ENCODE results near the gene PNMA1.

The PNMA1 gene, protein sequence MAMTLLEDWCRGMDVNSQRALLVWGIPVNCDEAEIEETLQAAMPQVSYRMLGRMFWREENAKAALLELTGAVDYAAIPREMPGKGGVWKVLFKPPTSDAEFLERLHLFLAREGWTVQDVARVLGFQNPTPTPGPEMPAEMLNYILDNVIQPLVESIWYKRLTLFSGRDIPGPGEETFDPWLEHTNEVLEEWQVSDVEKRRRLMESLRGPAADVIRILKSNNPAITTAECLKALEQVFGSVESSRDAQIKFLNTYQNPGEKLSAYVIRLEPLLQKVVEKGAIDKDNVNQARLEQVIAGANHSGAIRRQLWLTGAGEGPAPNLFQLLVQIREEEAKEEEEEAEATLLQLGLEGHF

DNA sequence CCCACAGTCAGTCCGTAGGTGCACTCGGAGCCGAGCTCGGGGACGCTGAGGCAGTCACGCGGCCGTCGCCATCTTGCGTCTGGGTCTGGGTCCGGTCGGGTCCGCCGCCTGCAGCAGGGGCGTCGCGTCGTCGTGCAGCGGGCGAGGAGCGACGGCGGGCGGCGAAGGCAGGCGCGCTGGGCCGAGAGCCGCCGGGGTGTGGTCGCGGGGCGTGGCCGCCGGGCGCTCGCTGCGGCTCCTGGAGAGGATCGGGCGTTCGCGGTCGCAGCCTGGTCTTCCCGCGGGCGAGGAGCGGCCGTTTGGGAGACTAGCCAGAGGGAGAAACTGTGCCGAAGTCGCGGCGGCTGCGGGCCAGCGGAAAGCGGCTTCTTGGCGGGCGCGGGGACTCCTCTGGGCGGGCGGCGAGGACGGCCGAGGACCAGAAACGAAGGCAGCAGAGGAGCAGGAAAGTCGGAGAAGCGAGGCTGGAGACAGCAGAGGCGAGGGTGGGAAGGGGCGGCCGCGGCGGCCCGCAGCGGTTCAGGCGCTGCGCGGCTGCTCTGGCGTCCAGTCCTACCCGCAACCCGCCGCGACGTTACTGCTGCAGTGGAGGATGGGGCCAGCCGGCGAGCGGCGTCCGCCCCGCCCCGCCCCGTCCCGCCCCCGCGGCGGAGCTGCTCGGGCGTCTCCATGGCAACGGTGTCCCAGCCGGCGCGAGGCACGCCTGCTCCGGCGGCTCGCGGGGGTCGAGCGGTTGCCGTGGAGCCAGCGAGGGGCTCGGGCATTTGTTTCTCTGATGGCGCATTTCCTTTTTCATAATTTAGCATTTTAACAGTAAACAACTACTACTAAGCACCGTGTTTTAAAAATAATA lies at the start of gene PNMA1:
TSS of gene PNMA1 (minus strand) at position 582 of the 853 bp plus-strand sequence. CDS start 745 bp downstream, outside the sequence.
- peak; percentile 38 to 79 (median 59) for DNase-seq

DNA sequence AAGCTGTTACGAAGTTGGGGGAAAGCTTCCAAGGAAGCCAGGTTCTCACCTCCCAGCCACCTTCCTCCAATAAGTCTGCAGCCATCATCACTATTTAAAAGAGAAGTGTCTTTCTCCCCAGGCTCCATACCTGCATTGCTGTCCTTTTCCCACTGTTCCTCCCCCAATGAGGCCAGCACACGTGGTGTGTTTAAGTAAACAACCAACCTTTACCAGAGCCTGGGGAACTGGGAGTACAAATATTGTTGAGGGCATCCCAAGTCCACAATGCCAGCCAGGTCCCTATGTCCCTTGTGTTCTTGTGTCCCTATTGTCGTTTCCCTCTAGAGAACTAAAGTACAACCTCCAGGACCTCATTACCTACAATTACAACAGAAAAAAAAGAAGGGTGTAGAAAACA lies 49.2 kb upstream of the PNMA1 start:
- DNase-seq: no peak

DNA sequence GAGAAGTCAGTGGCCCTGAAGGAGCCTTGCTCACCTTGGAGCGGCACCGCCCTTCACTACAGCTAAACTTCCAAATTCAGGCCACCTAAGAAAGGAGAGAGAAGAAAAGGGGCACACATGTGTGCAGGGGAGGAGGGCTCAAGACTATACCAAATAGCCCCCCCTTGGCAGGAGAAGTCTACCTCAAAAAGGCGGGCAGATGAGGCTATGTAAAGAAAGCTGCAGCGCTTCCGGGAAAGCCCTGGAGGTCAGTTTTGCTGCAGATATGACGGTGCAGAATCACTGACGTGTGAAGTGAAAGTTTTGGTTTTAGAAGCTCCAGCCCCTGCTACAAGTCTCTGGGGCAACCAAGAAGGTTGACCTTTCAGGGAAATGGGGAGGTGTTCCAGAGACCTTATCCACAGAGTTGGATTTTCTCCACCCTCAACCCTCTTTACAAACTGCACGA lies 48.2 kb upstream of the PNMA1 start:
- DNase-seq: no peak

DNA sequence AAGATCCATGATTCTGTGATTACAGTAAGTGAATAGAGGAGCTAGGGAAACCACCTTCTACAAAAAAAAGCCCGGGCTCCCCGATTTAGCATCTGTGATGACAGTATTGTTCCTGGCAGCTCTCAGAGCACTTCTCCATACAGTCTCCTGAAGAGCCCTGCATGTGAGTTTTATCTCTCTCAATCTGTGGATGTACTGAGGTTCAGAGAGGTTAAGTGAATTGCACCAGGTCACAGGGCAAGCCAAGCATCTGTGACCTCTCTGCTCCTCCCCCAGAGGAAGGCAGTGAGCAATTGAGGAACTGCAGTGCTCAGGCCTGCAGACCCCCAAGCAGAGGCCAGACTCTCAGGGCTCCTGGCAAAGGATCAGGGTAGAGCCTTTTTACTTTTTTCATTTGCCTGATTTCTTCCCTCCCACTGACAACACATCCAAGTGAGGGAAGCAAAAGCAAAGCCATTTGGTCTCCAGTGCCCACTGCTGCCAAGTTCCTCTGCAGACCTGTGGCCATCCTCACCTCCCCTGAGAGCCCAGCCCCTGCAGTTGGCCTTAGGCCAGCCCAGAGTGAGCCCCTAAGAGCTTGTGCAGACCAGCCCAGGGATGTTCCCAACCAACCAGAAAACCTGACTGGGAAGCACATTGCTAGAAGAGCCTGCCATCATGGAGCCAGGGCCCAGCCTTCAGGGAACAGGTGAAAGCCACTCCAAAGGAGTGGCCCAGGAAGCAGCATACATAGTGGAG lies 47.6 kb upstream of the PNMA1 start:
- no peak for DNase-seq

DNA sequence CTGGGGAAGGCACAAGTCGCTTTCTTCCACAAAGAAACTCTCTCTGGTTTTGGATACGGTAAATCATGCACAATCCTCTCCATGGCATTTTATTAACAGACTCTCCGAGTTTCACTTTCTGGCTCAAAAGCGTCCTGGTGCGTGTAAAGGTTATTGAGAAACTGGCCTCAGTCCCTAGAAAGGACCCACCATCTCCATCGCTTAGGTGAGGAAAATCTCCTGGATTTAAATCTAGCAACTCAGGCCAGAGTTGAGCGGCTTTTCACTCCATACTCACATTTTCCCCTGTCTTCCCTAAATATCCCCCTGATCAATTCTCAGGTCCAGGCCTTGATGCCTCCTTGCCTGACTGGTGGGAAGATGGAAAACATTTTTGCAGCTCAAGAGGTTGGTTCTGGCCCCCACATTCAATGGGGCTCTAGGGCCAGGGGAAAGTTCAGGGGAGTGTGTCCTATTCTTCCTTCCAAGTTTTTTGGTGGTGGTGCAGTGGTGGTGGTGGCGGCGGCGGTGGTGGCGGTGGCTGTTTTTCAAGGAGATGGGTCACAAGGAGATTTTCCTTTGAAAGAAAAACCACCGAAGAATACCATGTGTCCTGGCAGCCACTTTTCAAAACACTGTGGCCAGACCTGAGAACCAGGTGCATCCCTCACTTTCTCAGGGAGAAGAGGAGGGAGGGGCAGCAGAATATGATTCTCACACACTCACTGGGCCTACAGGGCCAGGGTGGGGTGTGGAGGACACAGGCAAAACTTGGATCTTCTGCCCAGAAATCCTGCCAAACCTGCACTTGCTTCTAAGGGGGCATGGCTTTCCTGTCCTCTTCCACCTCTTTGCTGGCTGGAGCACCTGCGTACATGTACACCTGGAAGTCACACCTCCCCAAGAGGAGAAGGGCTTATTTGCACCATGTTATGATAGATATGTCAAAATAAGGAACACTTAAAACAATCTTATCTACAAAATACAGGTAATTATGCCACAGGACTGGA lies 46.7 kb upstream of the PNMA1 start:
- DNase-seq: no peak

DNA sequence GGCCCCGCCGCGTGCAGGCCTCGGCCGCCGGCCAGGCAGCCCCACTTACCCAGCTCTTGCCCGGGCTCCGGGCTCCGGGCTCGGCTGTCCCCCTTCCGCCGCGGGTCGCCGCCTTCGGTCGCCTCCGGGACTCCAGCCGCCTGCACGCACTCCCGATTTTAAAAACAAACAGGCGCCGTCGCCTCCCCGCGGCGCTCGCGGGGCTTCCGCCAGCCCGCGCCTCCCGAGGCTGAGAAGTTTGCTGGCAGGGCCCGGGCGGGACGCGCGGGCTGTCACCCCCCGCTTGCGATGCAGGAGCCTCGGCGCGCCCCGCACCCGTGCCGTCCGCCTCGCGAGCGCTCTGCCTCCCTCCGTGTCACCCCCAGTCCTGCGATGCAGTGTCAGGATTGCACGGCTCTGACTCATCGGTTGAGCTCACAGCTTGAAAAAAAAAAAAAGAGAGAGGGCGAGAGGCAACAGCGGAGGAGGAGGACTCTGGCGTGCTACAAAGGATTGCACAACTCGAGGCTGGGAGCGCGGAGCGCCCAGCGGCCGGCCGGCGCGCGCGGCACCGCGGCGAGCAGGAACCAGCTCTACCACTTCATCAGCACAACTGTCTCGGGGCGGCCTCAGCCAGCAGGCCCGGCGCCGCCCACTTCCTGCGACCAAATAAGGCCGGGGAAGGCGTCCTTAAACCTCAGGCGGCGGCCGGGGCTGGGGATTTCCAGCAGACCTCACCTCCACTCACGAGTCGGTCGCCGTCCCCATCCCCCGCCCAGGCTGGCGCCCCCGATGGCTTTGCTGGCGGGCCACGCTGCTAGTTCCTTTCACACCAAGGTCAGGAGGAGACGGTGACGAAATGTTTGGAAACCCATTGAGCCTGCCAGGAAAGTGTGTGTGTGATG lies 45.8 kb upstream of the PNMA1 start:
- DNase-seq: peak; percentile 84 to 93 (median 88)

DNA sequence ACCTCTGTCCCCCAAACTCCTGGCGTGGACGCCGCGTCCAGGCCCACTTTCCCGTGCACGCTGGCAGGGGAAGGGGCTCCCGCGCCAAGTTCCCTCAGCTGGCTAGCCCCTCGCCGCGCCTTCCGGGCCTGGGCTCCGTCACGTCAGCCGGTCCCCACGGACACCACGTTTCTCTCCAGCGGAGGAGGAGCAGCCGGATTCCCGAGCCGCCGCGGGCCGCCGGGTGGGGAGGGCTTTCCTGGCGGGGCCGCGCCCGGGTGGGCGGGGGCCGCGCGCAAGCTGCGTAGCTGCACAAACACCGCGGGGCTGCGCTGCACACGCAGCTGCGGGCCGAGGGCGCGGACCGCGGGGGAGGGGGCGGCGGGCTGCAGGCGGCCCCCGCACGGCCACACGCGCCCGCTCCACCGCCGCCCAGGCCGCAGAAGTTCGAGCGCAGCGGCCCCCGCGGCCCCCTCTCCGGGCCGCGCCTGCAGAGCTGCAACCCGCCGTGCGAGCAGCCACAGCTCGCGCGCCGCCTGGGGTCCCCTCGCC lies 45.1 kb upstream of the PNMA1 start:
- DNase-seq: peak in 2 of 4 experiments; percentile 17 to 46

DNA sequence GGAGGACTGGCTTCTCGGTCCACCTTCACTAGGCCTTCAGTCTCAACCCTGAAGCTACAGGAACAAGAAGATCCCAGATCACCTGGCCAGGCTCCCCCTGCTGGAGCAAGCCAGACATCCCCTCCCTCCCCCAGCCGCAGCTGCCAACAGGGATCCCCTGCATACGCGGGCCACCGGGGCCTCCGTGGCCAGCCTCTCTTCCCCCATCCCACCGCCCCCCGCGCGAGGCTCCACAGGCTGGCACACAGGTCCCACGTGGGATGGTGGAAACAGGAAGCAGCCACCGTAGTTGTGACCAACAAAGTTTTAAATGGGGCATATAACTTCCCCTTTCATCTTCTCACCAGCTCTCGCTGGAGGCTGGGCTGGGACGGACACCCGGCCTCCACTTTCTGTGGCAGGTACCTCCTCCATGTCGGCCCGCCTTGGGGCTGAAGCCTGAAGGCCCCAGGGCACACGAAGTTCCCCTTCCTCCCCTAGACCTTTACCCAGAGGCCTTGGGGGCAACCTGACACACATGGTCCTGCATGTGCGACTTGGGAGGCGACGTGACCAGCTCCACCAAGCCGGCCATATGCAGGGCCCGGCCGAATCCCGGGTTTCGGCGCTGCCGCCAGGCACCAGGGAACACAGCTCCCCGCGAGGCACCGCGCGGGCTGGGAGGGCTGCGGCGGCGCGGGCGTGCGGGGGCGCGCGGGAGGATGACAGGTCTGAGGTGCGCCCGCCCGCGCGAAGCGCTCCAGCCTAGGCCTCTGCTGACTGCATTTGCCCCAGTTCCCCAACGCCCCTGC lies 44.4 kb upstream of the PNMA1 start:
- DNase-seq: peak; percentile 29 to 47 (median 39)

DNA sequence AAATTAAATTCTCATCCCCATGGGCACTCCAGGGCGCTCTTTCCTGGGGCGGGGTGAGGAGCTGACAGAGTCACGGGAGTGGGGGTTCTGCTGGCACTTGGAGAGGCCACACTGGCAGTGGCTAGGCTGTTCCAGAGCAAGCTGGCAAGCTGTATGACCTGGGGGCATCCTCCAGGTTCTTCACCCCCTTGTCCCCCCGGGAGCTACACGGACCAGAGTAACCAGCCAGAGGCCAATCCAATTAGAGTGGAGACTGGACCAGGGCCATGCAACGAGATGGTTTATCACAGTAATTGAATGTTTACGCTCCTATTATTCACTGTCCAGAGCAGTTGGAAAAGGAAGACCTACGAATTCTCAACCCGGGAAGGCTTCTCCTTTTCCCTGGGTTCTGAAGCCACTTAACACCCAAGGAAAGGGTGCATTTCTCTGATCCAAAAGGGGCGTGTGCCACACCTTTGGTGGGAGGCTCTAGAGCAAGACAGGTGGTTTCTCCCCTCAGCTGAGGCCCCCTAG lies 43.8 kb upstream of the PNMA1 start:
- DNase-seq: no peak

DNA sequence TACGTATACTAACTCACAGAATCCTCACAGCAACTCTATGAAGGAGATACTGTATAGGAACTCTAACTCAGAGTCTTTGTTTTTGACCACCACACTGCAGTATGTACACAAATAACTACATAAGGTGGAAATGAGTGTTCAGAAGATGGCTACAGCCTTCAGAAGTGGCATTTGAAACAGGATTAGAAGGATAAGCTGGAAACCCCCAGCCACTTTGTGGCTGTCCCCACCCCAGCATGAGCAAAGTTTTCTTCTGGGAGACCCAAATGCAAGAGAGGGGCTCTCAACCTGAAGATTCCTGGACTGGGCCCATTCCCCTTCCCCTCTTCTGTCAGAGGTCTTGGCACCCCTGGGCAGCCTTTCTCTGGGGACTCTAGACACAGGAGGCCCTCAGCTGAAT lies 43.2 kb upstream of the PNMA1 start:
- DNase-seq: no peak

DNA sequence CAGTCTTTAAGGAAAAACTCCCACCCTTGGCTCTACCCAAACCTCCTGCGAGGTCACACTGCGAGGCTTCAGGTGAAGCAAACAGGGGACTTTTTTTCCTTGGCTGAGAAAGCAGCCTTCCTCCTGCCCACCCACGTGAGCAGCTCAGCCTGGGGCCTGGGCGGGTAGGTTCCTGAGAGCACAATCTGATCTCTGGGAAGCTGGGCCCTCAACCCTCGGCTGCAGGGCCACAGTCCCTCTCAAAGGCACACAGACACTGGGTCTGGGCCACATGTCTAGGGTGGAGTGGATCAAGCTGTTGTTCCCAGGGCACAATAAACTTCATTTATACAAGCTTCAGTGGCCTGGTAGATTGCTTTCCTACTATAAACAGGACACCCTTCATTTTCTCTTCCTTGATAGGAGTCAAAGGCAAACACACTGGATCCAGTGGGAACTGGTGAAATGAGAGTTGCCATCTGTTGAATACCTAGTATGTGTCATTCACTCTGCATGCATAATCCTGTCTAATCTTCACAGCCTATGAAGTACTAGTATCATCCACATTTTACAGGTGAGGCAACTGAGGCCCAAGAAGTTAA lies 41.3 kb upstream of the PNMA1 start:
- no peak for DNase-seq

DNA sequence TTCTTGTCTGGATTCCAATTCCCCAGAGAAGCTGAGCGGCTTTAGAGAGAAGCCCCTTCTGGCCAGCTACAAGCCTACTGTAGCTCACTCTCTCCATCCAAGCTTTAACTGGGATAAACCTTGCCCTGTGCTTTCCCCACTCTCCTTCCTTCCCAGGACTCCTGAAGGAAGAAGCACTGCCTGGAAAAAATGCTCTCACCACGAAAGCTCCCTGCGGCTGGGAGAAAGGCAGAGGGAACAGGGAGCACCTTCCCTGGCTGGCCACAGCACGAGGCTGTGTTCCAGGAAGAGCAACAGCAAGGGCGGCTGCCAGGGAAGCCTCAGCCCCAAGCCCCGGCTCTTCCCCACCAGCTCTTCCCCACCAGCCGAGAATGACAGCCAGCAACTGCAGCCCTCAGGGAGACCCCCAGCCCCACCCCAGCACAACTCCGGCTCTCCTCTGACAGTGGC lies 40.8 kb upstream of the PNMA1 start:
- DNase-seq: no peak

DNA sequence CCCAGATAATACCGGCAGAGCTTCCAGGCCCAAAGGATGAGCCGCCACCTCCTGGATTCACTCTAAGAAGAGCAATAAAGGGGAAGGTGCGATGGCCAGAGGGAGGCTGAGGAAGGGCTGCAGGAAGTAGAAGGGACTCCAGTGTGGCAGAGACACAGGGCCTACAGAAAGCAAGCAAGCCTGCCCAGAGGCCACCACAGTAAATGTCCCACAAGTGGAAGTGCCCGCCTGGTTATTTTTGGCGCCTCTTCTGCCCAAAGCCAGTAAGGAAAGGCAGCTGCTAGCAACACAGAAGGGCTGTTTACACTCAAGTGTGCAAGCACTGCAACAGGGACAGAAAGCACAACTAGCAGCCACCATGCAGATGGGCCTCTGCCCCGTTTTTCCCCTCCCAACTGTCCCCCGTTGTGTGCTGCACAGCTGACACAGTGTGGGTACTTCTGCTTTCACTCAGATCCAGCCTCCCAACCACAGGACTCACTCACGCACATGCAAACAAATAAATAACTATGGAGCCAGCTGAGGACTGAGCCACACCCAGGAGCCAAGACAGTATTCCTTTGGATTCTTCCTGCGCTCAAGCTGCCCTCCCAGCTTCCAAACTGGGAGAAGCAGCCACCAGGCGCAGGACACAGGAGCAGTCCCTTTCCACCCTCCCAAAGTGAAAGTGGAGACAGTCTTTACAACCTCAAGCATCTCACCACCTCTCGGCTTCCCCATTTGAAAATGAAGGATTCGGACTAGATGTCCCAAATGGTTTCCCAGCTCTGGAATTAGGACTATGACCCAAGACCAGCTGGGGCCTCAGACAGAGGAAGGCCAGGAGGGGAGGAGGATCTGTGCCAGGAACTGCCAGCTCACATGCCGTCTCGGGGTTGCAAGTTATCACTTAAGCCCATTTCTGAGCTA lies 40.0 kb upstream of the PNMA1 start:
- no peak for DNase-seq

DNA sequence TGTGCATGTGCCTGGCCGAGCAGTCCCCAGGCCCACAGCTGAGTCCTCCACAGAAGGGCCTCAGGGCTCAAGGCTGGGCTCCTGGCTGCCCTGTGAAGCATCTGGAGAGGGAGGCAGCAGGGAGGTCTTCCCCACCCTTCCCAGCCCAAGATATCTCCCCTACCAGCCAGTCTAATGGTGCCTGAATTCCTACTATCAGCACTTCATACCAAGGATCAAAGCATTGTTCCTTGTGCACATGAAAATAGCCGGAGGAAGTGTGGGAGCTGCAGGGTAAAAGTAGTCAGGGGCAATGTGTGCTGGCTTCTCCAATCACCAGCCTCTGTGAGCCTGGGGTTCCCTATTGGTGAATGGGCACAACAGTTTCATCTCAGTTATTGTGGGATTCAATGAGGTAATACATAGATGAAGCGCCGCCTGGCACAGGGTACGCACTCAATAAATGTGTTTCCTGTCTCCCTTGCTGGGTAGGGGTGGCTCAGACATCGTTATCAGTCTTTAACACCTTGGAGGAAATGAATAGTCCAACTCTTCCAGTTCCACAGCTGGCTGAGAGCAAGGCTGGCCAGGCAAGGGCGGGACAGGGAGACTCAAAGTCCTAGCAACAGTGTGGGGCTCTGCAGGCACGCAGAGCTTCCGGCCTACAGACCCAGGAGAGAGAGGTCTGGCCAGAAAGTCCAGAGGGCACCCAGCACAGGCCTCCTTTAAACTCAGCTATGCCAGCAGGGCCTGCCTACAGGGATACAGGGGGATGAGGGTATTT lies 39.1 kb upstream of the PNMA1 start:
- DNase-seq: peak in 1 of 4 experiments; percentile 25

DNA sequence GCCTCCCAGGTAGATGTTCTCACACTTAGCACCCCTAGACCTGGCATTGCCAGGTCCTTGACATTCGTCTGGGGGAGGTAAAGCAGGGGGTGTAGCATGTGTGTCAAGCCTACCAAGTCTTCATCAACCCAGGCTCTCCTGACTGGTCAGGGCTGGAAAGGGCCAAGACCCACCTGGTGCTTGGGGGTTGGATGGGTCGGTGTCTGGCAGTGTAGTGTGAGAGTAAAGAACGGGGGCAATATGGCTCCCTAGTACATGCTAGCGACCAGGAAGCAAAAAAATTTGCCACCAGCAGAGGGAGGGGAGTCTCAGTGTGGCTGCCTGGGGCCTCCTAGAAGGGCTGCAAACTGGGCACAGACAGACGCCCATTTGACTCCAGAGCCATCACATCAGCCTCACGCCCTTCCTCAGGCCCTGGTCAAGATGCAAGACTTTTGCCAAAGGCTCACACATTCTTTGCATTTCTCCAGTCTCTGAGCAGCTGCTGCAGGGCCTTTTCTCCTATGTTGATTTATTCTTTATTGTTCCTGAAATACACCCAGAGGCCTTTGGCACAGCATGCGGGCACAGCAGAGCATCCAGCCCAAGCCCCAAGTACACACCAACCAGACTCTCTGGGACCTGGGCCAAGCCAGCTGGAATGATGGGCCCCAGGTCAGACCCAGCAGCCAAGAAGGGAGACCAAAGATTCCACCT lies 38.3 kb upstream of the PNMA1 start:
- peak in 1 of 4 experiments; percentile 28 for DNase-seq

DNA sequence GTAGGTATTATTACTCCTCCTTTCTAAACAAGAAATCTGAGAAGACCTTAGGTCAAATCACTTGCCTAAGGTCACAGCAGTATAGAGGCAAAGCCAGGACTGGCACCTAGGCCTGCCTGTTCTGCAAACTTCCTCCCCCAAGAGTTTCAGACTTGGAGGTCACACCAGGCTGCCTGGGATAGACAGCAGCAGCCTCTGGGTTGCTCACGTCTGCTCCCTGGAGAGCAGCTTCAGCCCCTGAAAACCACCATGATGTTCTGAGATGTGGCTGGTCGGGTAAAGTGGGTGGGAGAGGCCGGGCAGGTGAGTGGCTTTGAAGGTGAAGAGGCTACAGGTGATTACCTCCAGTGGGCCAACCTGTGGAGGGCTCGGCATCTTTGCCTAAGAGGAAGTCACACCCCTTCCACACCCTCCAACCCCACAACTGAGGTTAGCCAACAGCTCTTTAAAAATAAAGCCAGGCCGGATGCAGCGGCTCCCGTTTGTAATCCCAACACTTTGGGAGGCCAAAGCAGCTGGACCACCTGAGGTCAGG lies 37.0 kb upstream of the PNMA1 start:
- DNase-seq: no peak

Measured in activated naive CD4-positive, alpha-beta T cell (primary cell).